ENCODE results near the gene LGR4. TPM values are rescaled to one million over a fixed set of nuclear protein-coding genes. Genes with fewer than 3 reads are reported as not detected.

LGR4 gene
- total RNA-seq, 3 donors from 2014 or later (not counting 1 experiment from before 2014, with no cell fraction given) = 0.08 to 0.70 (median 0.35) TPM

DNA sequence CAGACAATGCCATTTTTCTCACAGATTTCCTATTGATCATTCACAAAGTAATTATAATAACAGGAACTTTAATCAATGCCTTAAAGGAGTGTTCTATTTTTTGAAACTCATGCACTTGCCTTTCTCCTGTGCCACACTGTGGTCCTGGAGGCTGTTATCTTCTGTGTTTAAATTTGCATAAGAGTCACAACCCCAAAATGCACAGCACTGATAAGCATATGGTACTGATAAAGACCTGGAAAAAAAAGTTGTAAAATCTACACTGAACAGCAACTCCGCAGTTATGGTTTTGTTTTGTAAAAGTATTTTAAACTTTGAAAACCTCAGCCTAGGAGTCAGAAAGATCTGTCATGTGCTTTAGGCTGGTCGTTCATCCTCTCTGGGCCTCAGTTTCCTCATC, 100.4 kb downstream of the LGR4 start:
- H3K27ac Mint-ChIP-seq = no peak overlapping the region
- no peaks in the 10 kb centered on the region for H3K9me3 Mint-ChIP-seq
- Histone ChIP-seq H3K4me1 (ENCODE audit: control insufficient read depth, insufficient read depth, low read length) (no peaks in the 10 kb centered on the region), H3K27ac (ENCODE audit: low read length) (no peak overlapping the region), H3K9me3 (ENCODE audit: control insufficient read depth, insufficient read depth, low read length) (no peaks in the 10 kb centered on the region), H3K36me3 (ENCODE audit: control insufficient read depth, insufficient read depth, low read length) (no peaks in the 10 kb centered on the region), H3K4me3 (ENCODE audit: low read length) (no peak overlapping the region), H3K27me3 (ENCODE audit: control insufficient read depth, insufficient read depth, low read length) (no peaks in the 10 kb centered on the region)
- H3K36me3 Mint-ChIP-seq = no peaks in the 10 kb centered on the region
- H3K27me3 Mint-ChIP-seq (ENCODE audit: low read depth in 2 of 2) = peaks cover 2 to 22% of the 10 kb centered on the region in 2 donors
- TF ChIP-seq, protein P1, sequence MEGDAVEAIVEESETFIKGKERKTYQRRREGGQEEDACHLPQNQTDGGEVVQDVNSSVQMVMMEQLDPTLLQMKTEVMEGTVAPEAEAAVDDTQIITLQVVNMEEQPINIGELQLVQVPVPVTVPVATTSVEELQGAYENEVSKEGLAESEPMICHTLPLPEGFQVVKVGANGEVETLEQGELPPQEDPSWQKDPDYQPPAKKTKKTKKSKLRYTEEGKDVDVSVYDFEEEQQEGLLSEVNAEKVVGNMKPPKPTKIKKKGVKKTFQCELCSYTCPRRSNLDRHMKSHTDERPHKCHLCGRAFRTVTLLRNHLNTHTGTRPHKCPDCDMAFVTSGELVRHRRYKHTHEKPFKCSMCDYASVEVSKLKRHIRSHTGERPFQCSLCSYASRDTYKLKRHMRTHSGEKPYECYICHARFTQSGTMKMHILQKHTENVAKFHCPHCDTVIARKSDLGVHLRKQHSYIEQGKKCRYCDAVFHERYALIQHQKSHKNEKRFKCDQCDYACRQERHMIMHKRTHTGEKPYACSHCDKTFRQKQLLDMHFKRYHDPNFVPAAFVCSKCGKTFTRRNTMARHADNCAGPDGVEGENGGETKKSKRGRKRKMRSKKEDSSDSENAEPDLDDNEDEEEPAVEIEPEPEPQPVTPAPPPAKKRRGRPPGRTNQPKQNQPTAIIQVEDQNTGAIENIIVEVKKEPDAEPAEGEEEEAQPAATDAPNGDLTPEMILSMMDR (IDR thresholded peaks at IDR 0.05) = no peak
- ATAC-seq = no peak
- 95% methylated on average over 2 of the region's 2 CpGs for WGBS (ENCODE audit: insufficient coverage)
- no peaks in the 10 kb centered on the region for H3K4me1 Mint-ChIP-seq
- no peak for DNase-seq
- intact Hi-C loops (cut with micrococcal nuclease) = no loop called here
- H3K4me3 Mint-ChIP-seq = no peak overlapping the region

DNA sequence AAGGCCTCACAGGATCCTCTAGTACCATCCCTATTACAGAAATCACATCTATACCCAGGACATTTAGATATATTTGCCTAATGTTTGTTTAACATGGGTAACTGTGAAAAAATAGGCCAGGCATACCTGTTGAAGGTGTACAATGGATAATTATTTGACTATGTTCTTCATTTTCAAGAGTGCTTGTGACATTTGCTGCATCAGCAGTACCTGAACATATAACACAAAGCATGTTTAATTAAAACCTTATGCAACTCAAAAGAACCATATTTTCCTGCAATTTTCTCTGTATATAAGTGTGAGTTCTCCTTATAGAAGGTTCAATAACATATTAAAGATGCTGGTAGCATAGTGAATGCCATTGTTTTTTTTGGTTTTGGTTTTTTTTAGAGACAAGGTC, 101.1 kb downstream of the LGR4 start:
- no peaks in the 10 kb centered on the region for H3K4me1 Mint-ChIP-seq
- H3K36me3 ChIP-seq (ENCODE audit: control insufficient read depth, insufficient read depth, low read length) = no peaks in the 10 kb centered on the region
- intact Hi-C loops (cut with micrococcal nuclease) = no loop called here
- no peaks in the 10 kb centered on the region for H3K27me3 ChIP-seq (ENCODE audit: control insufficient read depth, insufficient read depth, low read length)
- H3K36me3 Mint-ChIP-seq = no peaks in the 10 kb centered on the region
- no peak overlapping the region for H3K4me3 Mint-ChIP-seq
- H3K27me3 Mint-ChIP-seq (ENCODE audit: low read depth in 2 of 2) = peaks cover 2 to 17% of the 10 kb centered on the region in 2 donors
- H3K9me3 ChIP-seq (ENCODE audit: control insufficient read depth, insufficient read depth, low read length) = no peaks in the 10 kb centered on the region
- H3K27ac Mint-ChIP-seq = no peak overlapping the region
- TF ChIP-seq, protein P1 (IDR thresholded peaks at IDR 0.05) = no peak
- ATAC-seq (no peak), DNase-seq (no peak)
- H3K4me3 ChIP-seq (ENCODE audit: low read length) = no peak overlapping the region
- no peaks in the 10 kb centered on the region for H3K4me1 ChIP-seq (ENCODE audit: control insufficient read depth, insufficient read depth, low read length)
- H3K9me3 Mint-ChIP-seq = no peaks in the 10 kb centered on the region
- no peak overlapping the region for H3K27ac ChIP-seq (ENCODE audit: low read length)

DNA sequence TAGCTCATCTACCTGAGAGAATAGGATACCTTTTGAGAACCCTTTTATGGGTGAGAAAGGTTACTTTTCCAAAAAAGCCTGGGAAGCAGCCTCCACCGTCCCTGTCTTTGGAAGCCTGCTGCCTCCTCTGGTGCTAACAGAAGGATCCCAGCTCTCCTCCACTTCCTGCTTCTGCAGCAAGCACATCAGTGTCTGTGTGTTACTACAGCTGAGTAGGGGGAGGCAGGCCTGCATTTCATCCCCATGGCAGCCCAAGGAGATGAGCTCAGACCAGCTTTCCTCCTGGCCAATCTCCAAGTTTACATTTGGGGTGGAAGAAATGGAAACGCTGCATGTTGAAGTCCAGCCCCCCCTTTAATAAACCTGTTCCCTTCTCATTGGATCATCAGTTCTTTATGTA, 102.2 kb downstream of the LGR4 start:
- H3K27ac Mint-ChIP-seq = no peak overlapping the region
- peaks cover 0 to 10% of the 10 kb centered on the region in 2 donors for H3K27me3 Mint-ChIP-seq (ENCODE audit: low read depth in 2 of 2)
- intact Hi-C loops (cut with micrococcal nuclease) = no loop called here
- H3K4me1 Mint-ChIP-seq = no peaks in the 10 kb centered on the region
- Histone ChIP-seq H3K36me3 (ENCODE audit: control insufficient read depth, insufficient read depth, low read length) (no peaks in the 10 kb centered on the region), H3K4me1 (ENCODE audit: control insufficient read depth, insufficient read depth, low read length) (no peaks in the 10 kb centered on the region), H3K27me3 (ENCODE audit: control insufficient read depth, insufficient read depth, low read length) (no peaks in the 10 kb centered on the region), H3K27ac (ENCODE audit: low read length) (no peak overlapping the region), H3K9me3 (ENCODE audit: control insufficient read depth, insufficient read depth, low read length) (no peaks in the 10 kb centered on the region), H3K4me3 (ENCODE audit: low read length) (no peak overlapping the region)
- no peak overlapping the region for H3K4me3 Mint-ChIP-seq
- TF ChIP-seq, protein P1 (IDR thresholded peaks at IDR 0.05) = no peak
- H3K36me3 Mint-ChIP-seq = no peaks in the 10 kb centered on the region
- DNase-seq (no peak), ATAC-seq (no peak)
- no peaks in the 10 kb centered on the region for H3K9me3 Mint-ChIP-seq
- WGBS (ENCODE audit: insufficient coverage) = 94% methylated on average over 2 of the region's 2 CpGs

DNA sequence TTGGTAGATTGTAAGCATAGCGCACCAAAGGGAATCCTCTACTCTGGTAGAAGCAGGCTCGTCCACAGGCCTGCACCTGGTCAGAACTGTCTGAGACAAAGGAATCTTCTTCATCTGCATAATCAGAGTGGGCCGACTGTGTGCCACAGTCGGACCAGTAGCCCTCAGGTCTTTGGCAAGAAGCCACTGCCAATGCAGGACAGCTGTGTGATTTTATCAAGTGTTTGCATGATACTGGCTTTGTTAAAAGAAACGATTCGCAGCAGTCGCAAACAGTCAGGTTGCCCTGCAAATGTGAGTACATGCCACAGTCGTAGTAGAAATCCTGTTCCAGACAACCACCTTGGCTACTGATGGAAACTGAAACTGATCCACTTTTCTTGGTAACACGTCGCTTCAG, 104.7 kb downstream of the LGR4 start:
- Histone ChIP-seq H3K27ac (ENCODE audit: low read length) (no peak overlapping the region), H3K36me3 (ENCODE audit: control insufficient read depth, insufficient read depth, low read length) (no peaks in the 10 kb centered on the region), H3K4me1 (ENCODE audit: control insufficient read depth, insufficient read depth, low read length) (peaks cover under 1% of the 10 kb centered on the region), H3K4me3 (ENCODE audit: low read length) (no peak overlapping the region), H3K9me3 (ENCODE audit: control insufficient read depth, insufficient read depth, low read length) (no peaks in the 10 kb centered on the region), H3K27me3 (ENCODE audit: control insufficient read depth, insufficient read depth, low read length) (no peaks in the 10 kb centered on the region)
- Mint-ChIP-seq H3K27ac (no peak overlapping the region), H3K36me3 (no peaks in the 10 kb centered on the region), H3K9me3 (no peaks in the 10 kb centered on the region), H3K4me1 (peaks cover 9 to 11% of the 10 kb centered on the region in 2 donors), H3K4me3 (no peak overlapping the region), H3K27me3 (ENCODE audit: low read depth in 2 of 2) (peaks cover 0 to 10% of the 10 kb centered on the region in 2 donors)
- no peak for ATAC-seq
- 92% methylated on average over 10 of the region's 10 CpGs for WGBS (ENCODE audit: insufficient coverage)
- TF ChIP-seq, protein P1 (IDR thresholded peaks at IDR 0.05) = no peak
- DNase-seq = no peak
- intact Hi-C loops (cut with micrococcal nuclease) = no loop called here
